ENCODE measurements around the gene PHKA1.

DNA sequence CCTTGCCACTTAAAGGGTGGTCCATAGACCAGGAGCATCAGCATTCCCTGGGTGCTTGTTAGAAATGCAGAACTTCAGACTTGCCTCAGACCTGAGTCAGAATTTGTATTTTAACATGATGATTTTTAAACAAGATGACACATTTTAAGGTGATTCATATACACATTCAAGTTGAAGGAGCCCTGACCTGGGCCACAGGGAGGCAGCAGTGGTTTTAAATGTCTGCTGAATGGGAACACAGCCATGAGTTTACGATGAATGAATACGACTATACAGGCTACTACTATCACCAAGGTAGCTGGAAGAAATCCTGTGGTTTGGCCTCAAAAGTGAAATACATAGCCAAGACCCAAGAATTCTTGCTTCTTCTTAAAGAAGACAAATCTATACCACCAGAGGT lies 144.3 kb downstream of the PHKA1 start:
- TF ChIP-seq POLR2A (IDR thresholded peaks at IDR 0.05) = no peak
- TF ChIP-seq, protein P1, sequence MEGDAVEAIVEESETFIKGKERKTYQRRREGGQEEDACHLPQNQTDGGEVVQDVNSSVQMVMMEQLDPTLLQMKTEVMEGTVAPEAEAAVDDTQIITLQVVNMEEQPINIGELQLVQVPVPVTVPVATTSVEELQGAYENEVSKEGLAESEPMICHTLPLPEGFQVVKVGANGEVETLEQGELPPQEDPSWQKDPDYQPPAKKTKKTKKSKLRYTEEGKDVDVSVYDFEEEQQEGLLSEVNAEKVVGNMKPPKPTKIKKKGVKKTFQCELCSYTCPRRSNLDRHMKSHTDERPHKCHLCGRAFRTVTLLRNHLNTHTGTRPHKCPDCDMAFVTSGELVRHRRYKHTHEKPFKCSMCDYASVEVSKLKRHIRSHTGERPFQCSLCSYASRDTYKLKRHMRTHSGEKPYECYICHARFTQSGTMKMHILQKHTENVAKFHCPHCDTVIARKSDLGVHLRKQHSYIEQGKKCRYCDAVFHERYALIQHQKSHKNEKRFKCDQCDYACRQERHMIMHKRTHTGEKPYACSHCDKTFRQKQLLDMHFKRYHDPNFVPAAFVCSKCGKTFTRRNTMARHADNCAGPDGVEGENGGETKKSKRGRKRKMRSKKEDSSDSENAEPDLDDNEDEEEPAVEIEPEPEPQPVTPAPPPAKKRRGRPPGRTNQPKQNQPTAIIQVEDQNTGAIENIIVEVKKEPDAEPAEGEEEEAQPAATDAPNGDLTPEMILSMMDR (IDR thresholded peaks at IDR 0.05) = no peak
